Measurements from ENCODE around the gene SPRED3.
A peak's percentile ranks its signal among the peaks of the same experiment; 100 is the strongest.

SPRED3 gene

DNA sequence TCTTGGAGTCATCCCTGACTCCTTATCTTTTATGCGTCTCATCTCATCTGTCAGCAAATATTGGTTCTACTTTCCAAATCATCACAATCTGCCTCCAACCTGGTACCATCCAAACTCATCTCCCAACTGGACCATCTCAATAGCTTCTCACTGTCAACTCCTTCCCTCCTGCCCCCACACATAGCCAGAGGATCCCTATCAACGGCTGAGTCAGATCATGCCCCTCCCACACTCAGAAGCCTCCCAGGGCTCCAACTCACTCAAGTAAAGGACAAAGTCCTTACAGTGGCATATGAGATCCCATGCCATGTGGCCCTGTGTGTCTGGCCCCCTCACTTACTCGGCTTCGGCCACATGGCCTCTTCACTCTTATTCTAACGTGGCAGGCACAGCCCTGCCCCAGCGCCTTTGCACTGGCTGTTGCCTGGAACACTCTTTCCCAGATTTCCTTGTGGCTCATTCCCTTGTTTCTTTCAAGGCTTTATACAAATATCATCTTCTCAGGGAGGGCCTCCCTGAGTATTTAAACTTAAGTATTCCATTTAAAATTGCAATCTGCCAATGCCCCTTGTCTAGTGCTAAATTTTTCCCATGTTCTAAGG is 4.3 kb downstream of the SPRED3 start:
- TF ChIP-seq, protein P1, sequence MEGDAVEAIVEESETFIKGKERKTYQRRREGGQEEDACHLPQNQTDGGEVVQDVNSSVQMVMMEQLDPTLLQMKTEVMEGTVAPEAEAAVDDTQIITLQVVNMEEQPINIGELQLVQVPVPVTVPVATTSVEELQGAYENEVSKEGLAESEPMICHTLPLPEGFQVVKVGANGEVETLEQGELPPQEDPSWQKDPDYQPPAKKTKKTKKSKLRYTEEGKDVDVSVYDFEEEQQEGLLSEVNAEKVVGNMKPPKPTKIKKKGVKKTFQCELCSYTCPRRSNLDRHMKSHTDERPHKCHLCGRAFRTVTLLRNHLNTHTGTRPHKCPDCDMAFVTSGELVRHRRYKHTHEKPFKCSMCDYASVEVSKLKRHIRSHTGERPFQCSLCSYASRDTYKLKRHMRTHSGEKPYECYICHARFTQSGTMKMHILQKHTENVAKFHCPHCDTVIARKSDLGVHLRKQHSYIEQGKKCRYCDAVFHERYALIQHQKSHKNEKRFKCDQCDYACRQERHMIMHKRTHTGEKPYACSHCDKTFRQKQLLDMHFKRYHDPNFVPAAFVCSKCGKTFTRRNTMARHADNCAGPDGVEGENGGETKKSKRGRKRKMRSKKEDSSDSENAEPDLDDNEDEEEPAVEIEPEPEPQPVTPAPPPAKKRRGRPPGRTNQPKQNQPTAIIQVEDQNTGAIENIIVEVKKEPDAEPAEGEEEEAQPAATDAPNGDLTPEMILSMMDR (IDR thresholded peaks at IDR 0.05), result no peak
- no peak overlapping the region for H3K27ac ChIP-seq
- DNase-seq (ENCODE audit: low spot score), result no peak
- H3K4me3 ChIP-seq, result no peak overlapping the region

DNA sequence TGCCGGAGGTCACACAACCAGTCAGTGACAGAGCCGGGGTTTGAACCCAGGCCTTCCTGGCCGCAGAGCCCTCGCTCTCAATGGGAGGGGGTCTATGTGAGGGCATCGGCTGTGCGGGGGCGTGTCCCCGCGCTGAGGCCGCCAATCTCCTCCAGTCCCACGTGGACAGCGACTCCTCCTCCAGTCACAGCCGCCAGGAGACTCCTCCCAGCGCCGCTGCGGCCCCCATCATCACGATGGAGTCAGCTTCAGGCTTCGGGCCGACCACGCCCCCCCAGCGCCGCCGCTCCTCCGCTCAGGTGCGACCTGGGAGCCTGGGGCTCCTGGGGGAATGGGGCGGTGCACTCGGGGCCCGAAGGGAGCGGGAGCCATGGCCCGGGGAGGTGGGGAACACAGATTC is 6.0 kb downstream of the SPRED3 start:
- no peak for DNase-seq (ENCODE audit: low spot score)

DNA sequence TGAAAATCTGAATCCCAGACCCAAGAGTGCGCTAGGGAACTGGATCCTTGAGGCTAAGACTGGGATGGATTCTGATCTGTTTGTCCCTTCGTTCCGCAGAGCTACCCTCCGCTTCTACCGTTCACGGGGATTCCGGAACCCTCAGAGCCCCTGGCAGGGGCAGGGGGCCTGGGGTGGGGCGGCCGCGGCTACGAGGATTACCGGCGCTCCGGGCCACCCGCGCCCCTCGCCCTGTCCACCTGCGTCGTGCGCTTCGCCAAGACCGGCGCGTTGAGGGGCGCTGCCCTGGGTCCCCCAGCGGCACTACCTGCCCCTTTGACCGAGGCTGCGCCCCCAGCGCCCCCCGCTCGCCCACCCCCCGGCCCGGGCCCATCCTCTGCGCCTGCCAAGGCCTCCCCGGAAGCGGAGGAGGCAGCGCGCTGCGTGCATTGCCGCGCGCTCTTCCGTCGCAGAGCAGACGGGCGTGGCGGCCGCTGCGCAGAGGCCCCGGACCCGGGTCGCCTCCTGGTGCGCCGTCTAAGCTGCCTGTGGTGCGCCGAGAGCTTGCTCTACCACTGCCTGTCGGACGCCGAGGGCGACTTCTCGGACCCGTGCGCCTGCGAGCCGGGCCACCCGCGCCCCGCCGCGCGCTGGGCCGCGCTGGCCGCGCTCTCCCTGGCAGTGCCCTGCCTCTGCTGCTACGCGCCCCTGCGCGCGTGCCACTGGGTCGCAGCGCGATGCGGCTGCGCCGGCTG is 7.1 kb downstream of the SPRED3 start:
- DNase-seq (ENCODE audit: low spot score), result no peak
- TF ChIP-seq, protein P1 (IDR thresholded peaks at IDR 0.05), result no peak
- Histone ChIP-seq H3K27ac (no peak overlapping the region), H3K4me3 (peak overlapping the region; percentile 21)

More for the DNA sequence above, 6.0 kb downstream of the SPRED3 start:
- Histone ChIP-seq H3K27ac (no peak overlapping the region), H3K4me3 (no peak overlapping the region)
- TF ChIP-seq, protein P1 (IDR thresholded peaks at IDR 0.05), result no peak

- TF ChIP-seq, protein P1 (IDR thresholded peaks at IDR 0.05), result no peak
- Histone ChIP-seq H3K4me3 (no peak overlapping the region), H3K27ac (no peak overlapping the region)
- DNase-seq (ENCODE audit: low spot score), result no peak
Observed at GRCh38 chr19:38399081-38399480, 10.6 kb downstream of the SPRED3 start.

DNA sequence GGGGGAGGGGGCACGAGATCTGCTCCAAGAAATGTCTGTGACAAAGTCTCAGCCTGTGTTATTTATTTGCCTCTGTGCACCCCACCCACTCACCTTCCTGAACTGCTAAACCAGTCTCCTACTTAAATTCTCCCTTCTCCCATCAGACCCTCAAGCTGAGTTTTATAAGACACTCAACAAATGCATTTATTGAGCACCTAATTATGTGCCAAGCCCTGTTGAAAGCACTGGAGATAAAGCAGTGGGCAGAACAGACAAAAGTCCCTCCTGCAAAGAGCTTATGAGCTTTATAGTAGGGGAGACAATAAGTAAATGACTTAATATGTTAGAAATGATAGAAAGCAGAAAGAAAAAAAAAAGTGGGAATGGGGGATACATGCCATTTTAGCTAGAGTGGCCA is 11.0 kb downstream of the SPRED3 start:
- DNase-seq (ENCODE audit: low spot score), result no peak
- H3K4me3 ChIP-seq, result no peak overlapping the region
- no peak overlapping the region for H3K27ac ChIP-seq
- TF ChIP-seq, protein P1 (IDR thresholded peaks at IDR 0.05), result no peak

DNA sequence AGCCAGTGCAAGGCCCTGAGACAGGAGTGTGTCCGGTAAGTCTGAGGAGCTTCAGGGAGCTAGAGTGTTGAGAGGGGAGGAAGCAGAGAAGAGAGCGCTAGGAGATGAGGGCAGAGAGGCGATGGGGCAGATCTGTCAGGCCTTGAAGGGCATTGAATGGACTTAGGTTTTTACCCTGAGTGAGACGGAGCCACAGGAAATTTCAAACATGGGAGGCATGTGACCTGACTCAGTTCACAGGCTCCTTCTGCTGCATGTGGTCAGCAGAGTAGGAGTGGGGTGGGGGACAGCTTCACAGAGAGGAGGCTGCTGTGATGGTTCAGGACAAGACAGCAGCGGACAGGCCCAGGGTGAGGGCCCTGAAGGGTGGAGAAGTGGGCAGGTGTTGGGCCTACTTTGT is 11.9 kb downstream of the SPRED3 start:
- no peak for DNase-seq (ENCODE audit: low spot score)
- TF ChIP-seq, protein P1 (IDR thresholded peaks at IDR 0.05), result no peak
- Histone ChIP-seq H3K27ac (no peak overlapping the region), H3K4me3 (no peak overlapping the region)

DNA sequence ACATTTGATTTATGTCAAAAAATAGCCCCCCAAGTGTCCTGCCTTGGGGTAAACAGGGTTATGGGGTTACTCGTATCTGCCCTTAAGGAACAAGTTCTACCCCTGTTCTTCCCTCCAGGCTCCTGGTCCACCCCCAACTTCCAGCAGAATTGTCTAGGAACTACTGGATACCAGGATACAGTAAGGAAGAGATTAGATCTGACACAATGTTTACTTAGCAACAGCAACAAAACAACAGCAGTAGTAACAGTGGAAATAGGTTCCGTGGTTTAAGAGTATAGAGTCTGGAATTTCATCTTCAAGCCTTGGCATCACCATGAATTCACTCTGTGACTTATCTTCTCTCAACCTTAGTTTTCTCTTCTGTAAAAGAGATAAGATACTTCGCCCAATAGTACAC is 12.7 kb downstream of the SPRED3 start:
- TF ChIP-seq, protein P1 (IDR thresholded peaks at IDR 0.05), result no peak
- H3K27ac ChIP-seq, result no peak overlapping the region
- DNase-seq (ENCODE audit: low spot score), result no peak
- H3K4me3 ChIP-seq, result no peak overlapping the region
